NCI-H2107 treated with DMSO at 0.1 percent for 48 hours (cell line): ENCODE results near the gene C10orf90.

Experiments used
- DNase-seq: peaks from one replicate; lab custom pipeline; 2025; ENCODE audit not compliant: unreplicated experiment; lab: John Stamatoyannopoulos, UW

Gene C10orf90

DNA sequence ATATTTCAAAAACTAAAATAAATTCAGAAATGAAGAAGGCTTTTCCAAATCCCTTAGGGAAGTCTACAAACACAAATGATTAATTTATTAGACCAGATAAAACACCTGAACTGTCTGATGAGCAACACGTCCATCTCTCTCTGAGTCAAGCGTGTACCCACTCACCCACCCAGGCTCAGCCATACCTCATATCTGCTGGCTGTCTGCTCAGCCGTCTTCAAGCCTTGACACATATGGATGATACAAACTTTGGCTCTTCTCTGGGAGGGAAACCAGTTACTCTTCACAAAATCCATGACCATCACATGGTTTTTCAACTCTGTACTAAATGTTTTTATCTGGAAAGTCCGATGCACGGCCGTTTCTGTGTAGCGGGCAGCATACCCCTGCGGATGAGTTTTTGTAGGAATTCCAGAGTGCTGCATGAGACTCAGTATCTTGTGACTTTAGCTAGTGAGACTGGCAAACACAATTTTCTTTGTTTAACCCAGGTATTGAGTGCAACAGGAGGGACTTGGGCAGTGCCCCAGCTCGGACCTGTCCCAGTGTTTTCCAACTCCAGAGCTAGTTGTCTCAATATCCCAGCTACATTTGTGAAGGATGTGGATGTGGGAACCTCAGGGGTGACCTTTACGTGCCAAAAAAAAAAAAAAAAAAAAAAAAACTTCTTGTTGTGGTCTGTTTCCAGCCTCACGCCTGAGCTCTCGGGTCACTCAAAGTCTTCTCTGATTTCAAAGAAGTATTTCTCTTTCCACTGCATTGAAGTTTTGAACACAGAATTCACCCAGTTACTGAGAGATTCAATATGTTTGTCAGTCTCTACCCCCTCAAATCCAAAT is at the start of gene C10orf90:
TSS of gene C10orf90 (minus strand) at position 638 of the 839 bp plus-strand sequence. CDS start at position 425, 213 bp downstream.
- DNase-seq, result no peak

- no peak for DNase-seq
These were observed 45.9 kb upstream of the C10orf90 start for GRCh38 chr10:126716366-126716765.

DNA sequence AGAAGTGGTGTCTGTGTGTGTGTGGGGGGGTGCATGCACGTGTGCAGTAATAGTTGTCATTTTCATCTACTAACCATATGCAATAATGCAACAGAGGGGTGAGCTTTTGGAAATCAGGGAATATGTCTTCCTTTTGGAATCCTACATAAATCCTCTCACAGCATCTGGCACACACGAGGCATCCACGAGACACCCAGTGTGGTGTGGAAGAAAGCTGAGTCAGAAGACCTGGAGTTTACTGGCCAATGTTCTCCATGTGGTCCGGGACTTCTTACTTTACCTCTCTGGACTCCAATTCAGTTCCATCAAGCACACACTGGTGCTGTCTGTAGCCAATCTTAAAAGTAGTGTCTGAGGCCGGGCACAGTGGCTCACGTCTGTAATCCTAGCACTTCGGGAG is 43.1 kb upstream of the C10orf90 start:
- no peak for DNase-seq

DNA sequence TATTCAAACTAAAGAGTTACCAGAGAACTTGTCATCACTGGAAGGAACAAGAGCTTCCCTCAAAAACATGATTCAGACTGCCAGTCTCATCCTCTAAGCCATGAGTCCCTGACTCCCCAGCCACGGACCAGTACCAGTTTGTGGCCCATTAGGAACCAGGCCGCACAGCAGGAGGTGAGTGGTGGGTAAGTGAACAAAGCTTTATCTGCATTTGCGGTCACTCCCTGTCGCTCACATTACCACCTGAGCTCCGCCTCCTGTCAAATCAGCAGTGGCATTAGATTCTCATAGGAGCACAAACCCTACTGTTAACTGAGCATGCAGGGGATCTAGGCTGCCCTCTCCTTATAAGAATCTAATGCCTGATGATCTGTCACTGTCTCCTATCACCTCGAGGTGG is 42.2 kb upstream of the C10orf90 start:
- no peak for DNase-seq

DNA sequence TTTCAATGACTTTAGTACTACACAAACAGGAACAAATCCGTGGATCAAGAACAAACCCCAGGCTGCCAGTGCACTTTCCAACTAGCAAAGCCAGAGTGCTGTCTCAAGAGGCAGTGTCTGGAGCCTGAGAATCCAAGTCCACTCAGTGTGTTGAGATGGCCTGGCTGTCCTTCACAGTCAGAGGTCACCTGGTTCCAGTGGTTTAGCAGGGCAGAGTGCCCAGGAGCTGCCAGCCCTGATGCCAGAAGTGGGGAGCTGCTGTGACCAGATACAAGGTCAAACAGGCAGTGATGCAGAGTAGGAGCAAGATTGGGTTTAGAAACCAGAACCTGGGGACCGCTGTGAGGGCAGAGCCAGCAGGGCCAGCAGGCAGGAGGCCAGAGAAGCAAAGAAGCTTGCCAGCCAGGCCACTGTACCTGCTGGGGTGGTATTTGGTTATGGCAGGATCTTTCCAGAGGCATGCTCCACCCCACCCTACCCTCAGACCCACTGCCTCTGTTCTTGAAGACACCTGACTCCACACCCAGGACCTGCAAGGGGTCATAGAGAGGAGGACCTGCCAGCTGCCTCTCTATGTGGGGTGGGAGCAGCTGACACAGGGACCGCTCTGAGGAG is 35.6 kb upstream of the C10orf90 start:
- no peak for DNase-seq

DNA sequence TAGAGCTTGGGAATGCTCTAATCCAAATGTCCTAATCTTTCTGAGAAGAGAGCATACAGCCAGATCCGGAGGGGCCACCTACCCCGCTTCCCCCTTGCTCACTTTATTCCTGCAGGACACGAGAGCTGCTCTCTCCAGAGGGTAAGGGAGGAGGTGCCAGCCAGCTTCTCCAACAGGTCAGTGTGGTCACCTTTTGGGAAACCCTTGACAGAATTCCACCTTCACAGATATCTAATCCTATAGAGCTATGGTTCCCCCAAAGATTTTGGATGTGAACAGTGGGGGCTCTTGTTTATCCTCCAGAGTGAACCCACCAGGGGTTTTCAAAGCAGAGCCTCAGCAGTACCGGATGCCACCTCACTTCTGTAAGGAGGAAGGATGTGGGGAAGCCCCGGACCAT is 34.6 kb upstream of the C10orf90 start:
- no peak for DNase-seq

DNA sequence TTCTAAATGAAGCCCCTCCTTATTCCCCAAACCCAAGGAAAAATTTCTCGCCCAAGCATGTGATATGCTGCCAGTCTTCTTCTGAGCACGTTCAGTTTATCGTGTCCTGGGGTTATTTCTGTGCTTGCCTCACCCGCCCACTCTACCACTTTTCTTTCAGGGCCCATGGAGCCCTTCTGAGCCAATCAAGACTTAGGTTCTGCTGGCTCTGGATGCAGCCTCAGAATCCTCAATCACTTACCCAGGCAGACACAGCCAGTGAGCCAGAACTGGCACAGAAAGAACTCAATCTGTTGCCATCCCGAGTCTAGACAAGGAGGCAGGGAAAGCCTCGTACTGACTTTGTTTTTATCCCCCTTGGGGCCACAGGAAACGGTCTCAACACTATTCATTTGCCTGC is 34.2 kb upstream of the C10orf90 start:
- no peak for DNase-seq

- DNase-seq, result no peak
These were observed 31.7 kb upstream of the C10orf90 start for GRCh38 chr10:126702181-126702580.

- no peak for DNase-seq
These were observed 31.0 kb upstream of the C10orf90 start for GRCh38 chr10:126701526-126701925.

DNA sequence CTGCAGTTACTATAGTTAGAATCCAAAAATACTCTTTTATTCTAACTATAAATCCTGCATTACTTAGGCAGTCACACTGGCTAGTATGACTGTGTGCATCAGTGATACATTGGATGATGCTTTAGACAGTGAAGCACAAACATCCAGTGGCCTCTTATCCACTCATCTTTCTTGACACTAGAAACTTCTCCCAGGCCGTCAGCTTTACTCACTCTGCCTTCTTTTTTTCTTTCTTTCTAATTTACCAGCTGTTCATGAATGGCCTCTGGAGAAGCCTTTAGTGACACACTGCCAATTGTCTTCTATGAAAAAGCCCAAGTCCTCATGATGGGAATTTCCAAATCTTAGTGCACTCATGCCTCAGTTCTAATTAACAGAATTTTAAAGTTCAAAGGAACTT is 26.2 kb upstream of the C10orf90 start:
- DNase-seq, result no peak

DNA sequence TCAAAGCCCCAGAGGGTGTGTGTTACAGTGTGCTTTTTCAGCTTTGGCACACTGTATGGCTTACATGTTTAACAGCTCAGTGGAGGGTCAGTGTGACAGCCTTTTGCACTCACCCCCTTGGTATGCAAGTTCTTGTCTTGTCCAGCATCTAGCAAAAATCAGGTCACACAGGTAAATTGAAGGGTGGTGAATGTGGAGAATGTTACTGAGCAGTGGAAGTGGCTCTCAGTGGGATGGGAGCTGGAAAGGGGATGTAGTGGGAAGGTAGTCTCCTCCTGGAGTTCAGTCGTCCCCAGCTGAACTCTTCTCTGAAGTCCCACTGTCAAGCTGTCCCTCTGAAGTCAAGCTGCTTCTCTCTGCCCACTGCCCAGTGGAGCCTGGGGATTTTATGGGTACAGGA is 21.0 kb upstream of the C10orf90 start:
- DNase-seq, result no peak

- no peak for DNase-seq
These were observed 20.0 kb upstream of the C10orf90 start for GRCh38 chr10:126690534-126690933.

DNA sequence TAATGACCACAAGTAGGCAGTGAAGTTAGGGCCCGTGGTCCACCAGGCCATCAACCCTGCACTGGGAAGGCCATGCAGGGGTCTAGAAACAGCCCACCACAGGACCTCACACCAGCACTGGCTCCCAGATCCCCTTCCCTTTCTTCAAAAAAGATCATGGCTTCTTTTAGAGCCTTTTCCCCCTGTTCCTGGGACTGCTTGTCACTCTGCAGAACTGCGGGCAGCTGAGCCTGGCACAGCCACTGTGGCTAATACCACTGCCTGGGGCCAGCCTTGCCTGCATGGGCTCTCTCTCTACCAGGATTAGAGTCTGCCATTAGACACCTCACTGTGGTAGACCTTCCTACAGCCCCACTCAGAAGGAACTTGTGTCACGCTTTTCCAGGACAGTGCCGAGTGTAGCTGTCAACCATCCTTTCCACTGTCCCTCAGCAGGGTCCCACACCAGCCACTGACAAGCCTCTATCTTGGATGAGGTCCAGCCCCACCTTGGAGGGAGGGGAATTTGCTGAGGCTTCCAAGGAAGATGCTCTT is 19.0 kb upstream of the C10orf90 start:
- no peak for DNase-seq

GRCh38 chr10:126687121-126687606 is 16.7 kb upstream of the C10orf90 start:
- DNase-seq, result no peak

DNA sequence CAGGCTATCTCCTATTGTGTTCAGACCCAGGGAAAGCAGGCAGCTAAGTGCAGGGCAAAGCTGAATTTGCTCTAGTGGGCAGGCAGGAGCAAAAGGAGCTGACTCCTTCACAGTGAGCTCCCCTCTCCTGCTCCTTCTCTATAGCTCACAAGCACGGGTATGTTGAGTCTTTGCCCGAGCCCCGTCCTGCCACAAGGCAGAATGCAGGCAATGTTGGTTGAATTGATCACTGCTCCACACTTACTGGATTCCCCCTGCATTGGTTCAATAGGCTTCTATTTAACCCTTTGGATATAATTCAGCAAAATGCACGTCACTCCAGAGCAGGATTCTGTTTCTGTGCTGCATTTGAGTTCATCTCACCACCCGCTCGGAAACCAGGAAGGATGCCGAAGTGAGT is 16.2 kb upstream of the C10orf90 start:
- no peak for DNase-seq

GRCh38 chr10:126686268-126686667 is 15.8 kb upstream of the C10orf90 start:
- no peak for DNase-seq

DNA sequence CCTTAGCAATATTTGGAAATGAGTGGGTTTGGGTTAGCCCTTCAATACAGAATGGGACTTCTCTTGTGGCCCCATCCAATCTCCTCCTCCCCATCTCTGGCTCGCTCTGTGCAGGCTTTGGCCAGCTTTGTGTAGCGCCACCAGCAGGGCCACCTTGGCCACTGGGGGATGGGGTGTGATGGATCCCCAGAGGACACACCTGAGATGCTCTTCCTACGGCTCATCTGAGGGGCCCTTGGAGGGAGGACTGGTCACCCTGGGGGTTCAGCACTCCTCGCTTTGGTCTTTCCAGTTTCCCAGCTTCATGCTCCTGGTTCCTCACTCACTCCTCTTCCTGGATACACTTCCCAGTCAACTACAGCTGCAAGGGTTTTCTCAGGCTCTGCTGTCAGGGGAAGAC is 15.3 kb upstream of the C10orf90 start:
- DNase-seq, result no peak

GRCh38 chr10:126684171-126684745 is 13.8 kb upstream of the C10orf90 start:
- no peak for DNase-seq

DNA sequence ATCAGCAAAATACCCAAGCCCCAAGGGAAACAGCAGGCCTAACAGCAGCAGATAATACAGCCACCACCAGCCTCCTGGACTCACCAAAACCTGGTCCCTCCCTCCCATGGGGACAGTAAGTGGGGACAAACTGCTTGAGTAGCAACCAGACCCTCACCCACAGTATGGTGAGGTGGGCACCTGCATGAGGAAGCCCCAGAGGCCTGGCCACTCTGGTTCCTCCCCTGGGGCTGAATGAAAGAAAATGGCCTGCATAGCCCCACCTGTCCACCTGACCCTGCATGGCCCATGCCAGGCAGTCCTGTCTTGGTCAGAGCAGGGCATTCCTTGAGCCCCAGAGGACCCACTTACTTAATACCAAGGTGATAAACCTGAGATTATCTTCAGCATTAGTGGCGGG is 13.0 kb upstream of the C10orf90 start:
- no peak for DNase-seq

- no peak for DNase-seq
These were observed 5.4 kb upstream of the C10orf90 start for GRCh38 chr10:126675656-126676438.
